K562 treated with DMSO at 1 percent for 4 hours (cell line): ENCODE data around the gene TOPAZ1. TPM values are rescaled to one million over a fixed set of nuclear protein-coding genes. Genes with fewer than 3 reads are reported as not detected.

Experiments
- total RNA-seq: library from RNA; unstranded; fragments of 300-600 nt; gene quantifications from 2 replicates; pipeline ENCODE4 v1.2.3, GENCODE V29; 2022; ENCODE audit not compliant: insufficient read depth

Gene TOPAZ1
- total RNA-seq = not detected in 2 replicates

GRCh38 chr3:44241706-44242105 is at the start of gene TOPAZ1:
Gene TOPAZ1 (plus strand): TSS chr3:44241886. CDS start chr3:44242054, 168 bp downstream.

GRCh38 chr3:44338010-44338827 is 96.5 kb downstream of the TOPAZ1 start, which contains the start of gene TCAIM:
Gene TCAIM (plus strand): TSS chr3:44338766. CDS start chr3:44354783, 16,017 bp downstream.

Other genes starting within 250 kb of the TOPAZ1 start
- 22.6 and 36.6 TPM in 2 replicates for gene TCAIM, start 96.9 kb downstream of the TOPAZ1 start, total RNA-seq
- 4.0 and 5.0 TPM in 2 replicates for gene ZNF445, start 235.8 kb downstream of the TOPAZ1 start, total RNA-seq